Astrocyte of the spinal cord (primary cell): Measurements from ENCODE around the gene TSPEAR.

Source experiments
- DNase-seq: peaks from one replicate; pipeline ENCODE4 v3.0.0; 2011; ENCODE audit warnings: low read depth, low spot score
- H3K4me3 ChIP-seq: 2 replicates; pipeline ENCODE4 v1.5.1; 2011; ENCODE audit warnings: low read depth, mild to moderate bottlenecking, low read length, moderate library complexity
- CTCF ChIP-seq: IDR thresholded peaks from 2 replicates; pipeline ENCODE4 v1.5.1; 2012; ENCODE audit warnings: low read depth, mild to moderate bottlenecking, low read length, inconsistent platforms
- in situ Hi-C: cut with HindIII; loops from 2 replicates; pipeline ENCODE4 v1.10.0; 2017; ENCODE audit warnings: low sequenced_read_pairs

Gene TSPEAR

GRCh38 chr21:44454747-44455523, 256.4 kb downstream of the TSPEAR start, which contains the start of gene LRRC3:
Gene LRRC3 (plus strand): TSS chr21:44455510. CDS start chr21:44456645, 1,135 bp downstream.
- TF ChIP-seq CTCF: no peak
- in situ Hi-C loops: no loop called here
- peak within 1 kb of the TSS; percentile 42 for H3K4me3 ChIP-seq
- DNase-seq: peak; percentile 66

GRCh38 chr21:44454058-44454457, 257.3 kb downstream of the TSPEAR start:
- in situ Hi-C loops: no loop called here
- DNase-seq: no peak
- TF ChIP-seq CTCF: no peak
- no peak overlapping the region for H3K4me3 ChIP-seq

- DNase-seq: no peak
- no peak for TF ChIP-seq CTCF
- no peak overlapping the region for H3K4me3 ChIP-seq
- in situ Hi-C loops: no loop called here
These were observed 258.3 kb downstream of the TSPEAR start for GRCh38 chr21:44453120-44453519.

GRCh38 chr21:44450999-44451398, 260.4 kb downstream of the TSPEAR start:
- DNase-seq: no peak
- no peak for TF ChIP-seq CTCF
- in situ Hi-C loops: no loop called here
- H3K4me3 ChIP-seq: no peak overlapping the region

GRCh38 chr21:44450402-44450801, 261.0 kb downstream of the TSPEAR start:
- H3K4me3 ChIP-seq: no peak overlapping the region
- no peak for DNase-seq
- no peak for TF ChIP-seq CTCF
- in situ Hi-C loops: no loop called here

GRCh38 chr21:44449473-44450363, 261.7 kb downstream of the TSPEAR start:
- no peak for TF ChIP-seq CTCF

More at GRCh38 chr21:44449473-44450363, 261.7 kb downstream of the TSPEAR start:
- DNase-seq: no peak
- H3K4me3 ChIP-seq: no peak overlapping the region
- in situ Hi-C loops: no loop called here
